ENCODE measurements around the gene DDX27. TPM values are rescaled to one million over a fixed set of nuclear protein-coding genes. Genes with fewer than 3 reads are reported as not detected.

DDX27 gene
- total and polyA plus RNA-seq, 2 of the 13 experiments (the other 11 are each of a cell fraction or from before 2014, with no cell fraction given), result 42.6 to 72.8 TPM

GRCh38 chr20:49186535-49187329 is 32.5 kb upstream of the DDX27 start (continued):
- no peak for TF ChIP-seq HMGXB3 (CRISPR knock-in tag; IDR thresholded peaks at IDR 0.05; ENCODE audit: borderline replicate concordance)
- TF ChIP-seq WIZ (CRISPR knock-in tag; IDR thresholded peaks at IDR 0.05), result no peak
- TF ChIP-seq TCF12 (IDR thresholded peaks at IDR 0.05), result no peak
- TF ChIP-seq TCF12 (CRISPR knock-in tag; IDR thresholded peaks at IDR 0.05), result 0 out of 2 replicates have a peak, but pooled peaks have one; percentile 15
- no peak for TF ChIP-seq ZNF333 (CRISPR knock-in tag; IDR thresholded peaks at IDR 0.05; ENCODE audit: borderline replicate concordance)
- TF ChIP-seq CCDC6 (CRISPR knock-in tag; IDR thresholded peaks at IDR 0.05), result no peak; the same call in 1 of the 2 replicates
- TF ChIP-seq EED (CRISPR knock-in tag; IDR thresholded peaks at IDR 0.05), result no peak
- no peak for TF ChIP-seq ZNF850 (CRISPR knock-in tag; conservative IDR thresholded peaks at IDR 0.05)
- peak; percentile 18 for TF ChIP-seq ASH2L (IDR thresholded peaks at IDR 0.05; ENCODE audit: insufficient read length, low read depth, low read length)
- TF ChIP-seq NFAT5 (CRISPR knock-in tag; IDR thresholded peaks at IDR 0.05), result no peak
- no peak for TF ChIP-seq PRDM15 (CRISPR knock-in tag; IDR thresholded peaks at IDR 0.05)
- no peak for TF ChIP-seq ZNF713 (CRISPR knock-in tag; IDR thresholded peaks at IDR 0.05)
- TF ChIP-seq GLMP (CRISPR knock-in tag; IDR thresholded peaks at IDR 0.05; ENCODE audit: borderline replicate concordance), result no peak
- TF ChIP-seq PHF21A (CRISPR knock-in tag; IDR thresholded peaks at IDR 0.05), result no peak
